ENCODE data around the gene PSME1.
A peak's percentile ranks its signal among the peaks of the same experiment; 100 is the strongest.

The PSME1 gene

DNA sequence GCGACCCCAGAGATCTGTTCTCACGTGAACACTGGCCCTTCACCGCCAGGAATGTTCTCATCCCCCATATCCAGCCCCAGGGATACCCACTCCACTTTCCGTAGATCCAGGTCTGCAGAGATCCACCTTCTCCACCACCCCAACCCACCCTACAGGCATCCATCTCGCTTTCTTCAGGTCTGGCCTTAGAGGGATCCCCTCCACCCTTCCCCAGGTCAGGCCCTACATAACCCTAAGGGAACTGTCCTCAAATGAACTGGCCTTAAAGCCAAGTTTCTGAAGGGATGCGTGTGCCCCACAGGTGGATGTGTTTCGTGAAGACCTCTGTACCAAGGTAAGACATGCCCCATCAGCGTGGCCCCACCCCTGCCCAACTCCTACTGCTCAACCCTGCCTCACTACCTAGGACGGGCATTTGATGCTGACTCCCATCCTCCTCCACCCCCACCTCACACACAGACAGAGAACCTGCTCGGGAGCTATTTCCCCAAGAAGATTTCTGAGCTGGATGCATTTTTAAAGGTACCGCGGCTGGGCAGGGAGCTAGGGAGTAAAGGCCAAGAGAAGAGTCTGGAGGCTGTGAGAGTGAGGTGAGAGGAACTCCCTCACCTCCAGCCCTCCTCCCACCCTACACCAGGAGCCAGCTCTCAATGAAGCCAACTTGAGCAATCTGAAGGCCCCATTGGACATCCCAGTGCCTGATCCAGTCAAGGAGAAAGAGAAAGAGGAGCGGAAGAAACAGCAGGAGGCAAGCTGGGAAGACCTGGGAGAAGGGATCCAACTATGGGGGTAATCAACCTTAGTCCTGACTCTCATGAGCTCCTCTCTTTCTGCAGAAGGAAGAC, 912 bp downstream of the PSME1 start:
- Histone ChIP-seq H3K79me2 (ENCODE audit: insufficient read depth, low read length) (peaks cover 53% of the 10 kb centered on the region), H3K27me3 (ENCODE audit: insufficient read depth, low read length, poor library complexity) (no peaks in the 10 kb centered on the region), H3K27ac (ENCODE audit: low read length) (peak overlapping the region; percentile 93), H3K9me3 (ENCODE audit: insufficient read depth, low read length, severe bottlenecking) (no peaks in the 10 kb centered on the region), H4K20me1 (ENCODE audit: insufficient read depth, low read length) (peaks cover 32% of the 10 kb centered on the region; the same call in 1 of the 2 replicates), H3K9ac (ENCODE audit: low read depth, low read length) (peak overlapping the region; percentile 100), H3K4me1 (ENCODE audit: insufficient read depth, low read length) (peaks cover 50% of the 10 kb centered on the region), H3K36me3 (ENCODE audit: insufficient read depth, low read length) (peaks cover 36% of the 10 kb centered on the region), H3K4me2 (ENCODE audit: insufficient read depth, low read length) (peak overlapping the region; percentile 74), H3K4me3 (ENCODE audit: low read depth in 1 of 2, low read length in 2 of 2) (peak overlapping the region; percentile 95 to 98), H2AFZ (ENCODE audit: low read depth, low read length) (peak overlapping the region; percentile 92; the same call in 1 of the 2 replicates)
- no peak for TF ChIP-seq EZH2 (IDR thresholded peaks at IDR 0.05; ENCODE audit: borderline replicate concordance, low read depth, low read length, severe bottlenecking)
- TF ChIP-seq, protein P1, sequence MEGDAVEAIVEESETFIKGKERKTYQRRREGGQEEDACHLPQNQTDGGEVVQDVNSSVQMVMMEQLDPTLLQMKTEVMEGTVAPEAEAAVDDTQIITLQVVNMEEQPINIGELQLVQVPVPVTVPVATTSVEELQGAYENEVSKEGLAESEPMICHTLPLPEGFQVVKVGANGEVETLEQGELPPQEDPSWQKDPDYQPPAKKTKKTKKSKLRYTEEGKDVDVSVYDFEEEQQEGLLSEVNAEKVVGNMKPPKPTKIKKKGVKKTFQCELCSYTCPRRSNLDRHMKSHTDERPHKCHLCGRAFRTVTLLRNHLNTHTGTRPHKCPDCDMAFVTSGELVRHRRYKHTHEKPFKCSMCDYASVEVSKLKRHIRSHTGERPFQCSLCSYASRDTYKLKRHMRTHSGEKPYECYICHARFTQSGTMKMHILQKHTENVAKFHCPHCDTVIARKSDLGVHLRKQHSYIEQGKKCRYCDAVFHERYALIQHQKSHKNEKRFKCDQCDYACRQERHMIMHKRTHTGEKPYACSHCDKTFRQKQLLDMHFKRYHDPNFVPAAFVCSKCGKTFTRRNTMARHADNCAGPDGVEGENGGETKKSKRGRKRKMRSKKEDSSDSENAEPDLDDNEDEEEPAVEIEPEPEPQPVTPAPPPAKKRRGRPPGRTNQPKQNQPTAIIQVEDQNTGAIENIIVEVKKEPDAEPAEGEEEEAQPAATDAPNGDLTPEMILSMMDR (IDR thresholded peaks at IDR 0.05; ENCODE audit: borderline replicate concordance, extremely low read depth, low read length, poor library complexity, severe bottlenecking): no peak
- DNase-seq: no peak
- ATAC-seq (ENCODE audit: insufficient read depth, low read depth): no peak

DNA sequence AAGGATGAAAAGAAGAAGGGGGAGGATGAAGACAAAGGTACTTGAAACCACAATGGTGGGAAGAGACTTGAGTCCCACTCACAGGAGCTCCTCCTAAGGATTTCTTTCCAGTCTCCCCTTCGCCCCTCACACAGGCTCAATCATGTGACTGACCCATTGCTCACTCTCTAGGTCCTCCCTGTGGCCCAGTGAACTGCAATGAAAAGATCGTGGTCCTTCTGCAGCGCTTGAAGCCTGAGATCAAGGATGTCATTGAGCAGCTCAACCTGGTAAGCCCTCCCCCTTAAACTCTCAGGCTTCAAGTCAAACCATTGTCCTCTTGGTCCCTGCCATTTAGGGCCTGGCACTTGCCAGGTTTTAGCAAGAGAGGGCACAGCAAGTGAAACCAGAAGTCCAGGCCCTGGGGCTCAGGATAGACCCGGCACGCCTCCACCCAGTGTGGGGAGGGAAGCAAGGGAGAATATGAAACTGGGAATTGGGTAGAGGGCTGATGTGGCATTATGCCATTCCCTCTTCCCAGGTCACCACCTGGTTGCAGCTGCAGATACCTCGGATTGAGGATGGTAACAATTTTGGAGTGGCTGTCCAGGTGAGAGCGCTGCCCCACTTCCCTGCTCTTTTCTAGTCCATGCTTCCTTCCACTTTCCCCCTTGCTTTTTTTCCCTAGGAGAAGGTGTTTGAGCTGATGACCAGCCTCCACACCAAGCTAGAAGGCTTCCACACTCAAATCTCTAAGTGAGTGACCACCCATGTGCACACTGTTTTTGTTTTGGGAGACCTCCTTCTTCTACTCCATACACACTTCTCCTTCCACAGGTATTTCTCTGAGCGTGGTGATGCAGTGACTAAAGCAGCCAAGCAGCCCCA, 1.8 kb downstream of the PSME1 start:
- H3K27ac ChIP-seq (ENCODE audit: low read length): peak overlapping the region; percentile 93
- peak overlapping the region in 1 of 2 experiments; percentile 95; a peak in 2 of 4 replicates for H3K4me3 ChIP-seq (ENCODE audit: low read depth in 1 of 2, low read length in 2 of 2)
- H4K20me1 ChIP-seq (ENCODE audit: insufficient read depth, low read length): peaks cover 32% of the 10 kb centered on the region; the same call in 1 of the 2 replicates
- H3K27me3 ChIP-seq (ENCODE audit: insufficient read depth, low read length, poor library complexity): no peaks in the 10 kb centered on the region
- H3K9me3 ChIP-seq (ENCODE audit: insufficient read depth, low read length, severe bottlenecking): no peaks in the 10 kb centered on the region
- H3K36me3 ChIP-seq (ENCODE audit: insufficient read depth, low read length): peaks cover 37% of the 10 kb centered on the region
- DNase-seq: no peak
- peaks cover 53% of the 10 kb centered on the region for H3K79me2 ChIP-seq (ENCODE audit: insufficient read depth, low read length)
- H3K9ac ChIP-seq (ENCODE audit: low read depth, low read length): peak overlapping the region; percentile 100; the same call in 1 of the 2 replicates
- peaks cover 59% of the 10 kb centered on the region for H3K4me1 ChIP-seq (ENCODE audit: insufficient read depth, low read length)
- TF ChIP-seq, protein P1 (IDR thresholded peaks at IDR 0.05; ENCODE audit: borderline replicate concordance, extremely low read depth, low read length, poor library complexity, severe bottlenecking): no peak
- TF ChIP-seq EZH2 (IDR thresholded peaks at IDR 0.05; ENCODE audit: borderline replicate concordance, low read depth, low read length, severe bottlenecking): no peak
- no peak overlapping the region for H2AFZ ChIP-seq (ENCODE audit: low read depth, low read length)
- no peak for ATAC-seq (ENCODE audit: insufficient read depth, low read depth)
- H3K4me2 ChIP-seq (ENCODE audit: insufficient read depth, low read length): peak overlapping the region; percentile 74

DNA sequence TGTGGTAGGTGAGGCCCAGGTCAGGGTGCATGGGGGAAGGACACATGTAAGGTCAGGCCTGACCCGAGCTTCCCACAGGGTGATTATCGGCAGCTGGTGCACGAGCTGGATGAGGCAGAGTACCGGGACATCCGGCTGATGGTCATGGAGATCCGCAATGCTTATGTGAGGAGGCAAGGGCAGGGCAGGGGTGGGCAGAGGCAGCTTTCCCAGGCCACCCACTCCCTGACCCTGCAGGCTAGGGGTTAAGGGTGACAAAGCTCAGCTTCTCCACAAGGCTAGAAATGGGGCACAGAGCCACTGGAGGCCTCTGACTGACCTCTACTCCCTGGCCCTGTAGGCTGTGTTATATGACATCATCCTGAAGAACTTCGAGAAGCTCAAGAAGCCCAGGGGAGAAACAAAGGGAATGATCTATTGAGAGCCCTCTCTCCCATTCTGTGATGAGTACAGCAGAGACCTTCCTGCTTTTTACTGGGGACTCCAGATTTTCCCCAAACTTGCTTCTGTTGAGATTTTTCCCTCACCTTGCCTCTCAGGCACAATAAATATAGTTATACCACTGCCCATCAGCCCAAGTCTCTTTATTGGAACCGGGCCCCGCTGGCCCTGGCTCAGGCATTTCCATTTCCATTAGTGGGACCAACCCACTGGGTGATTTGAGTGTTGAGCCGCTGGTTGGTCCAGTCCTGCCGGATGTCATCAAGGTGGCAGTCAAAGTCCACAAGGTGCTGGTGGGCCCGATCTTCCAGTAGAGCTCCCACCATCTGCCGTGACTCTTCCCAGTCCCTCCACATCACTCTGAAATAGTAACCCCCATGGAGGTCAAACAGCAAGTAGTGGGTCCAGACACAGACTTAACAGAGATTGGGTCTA, 2.6 kb downstream of the PSME1 start:
- H4K20me1 ChIP-seq (ENCODE audit: insufficient read depth, low read length): peaks cover 32% of the 10 kb centered on the region; the same call in 1 of the 2 replicates
- no peak for ATAC-seq (ENCODE audit: insufficient read depth, low read depth)
- peak overlapping the region; percentile 10; the same call in 1 of the 2 replicates for H3K9ac ChIP-seq (ENCODE audit: low read depth, low read length)
- no peak overlapping the region for H2AFZ ChIP-seq (ENCODE audit: low read depth, low read length)
- no peak for DNase-seq
- H3K4me2 ChIP-seq (ENCODE audit: insufficient read depth, low read length): peak overlapping the region; percentile 74; the same call in 1 of the 2 replicates
- peak overlapping the region in 1 of 2 experiments; percentile 95; a peak in 2 of 4 replicates for H3K4me3 ChIP-seq (ENCODE audit: low read depth in 1 of 2, low read length in 2 of 2)
- no peaks in the 10 kb centered on the region for H3K9me3 ChIP-seq (ENCODE audit: insufficient read depth, low read length, severe bottlenecking)
- peaks cover 54% of the 10 kb centered on the region for H3K79me2 ChIP-seq (ENCODE audit: insufficient read depth, low read length)
- no peak for TF ChIP-seq EZH2 (IDR thresholded peaks at IDR 0.05; ENCODE audit: borderline replicate concordance, low read depth, low read length, severe bottlenecking)
- H3K27ac ChIP-seq (ENCODE audit: low read length): no peak overlapping the region
- no peaks in the 10 kb centered on the region for H3K27me3 ChIP-seq (ENCODE audit: insufficient read depth, low read length, poor library complexity)
- H3K4me1 ChIP-seq (ENCODE audit: insufficient read depth, low read length): peaks cover 67% of the 10 kb centered on the region
- peaks cover 44% of the 10 kb centered on the region for H3K36me3 ChIP-seq (ENCODE audit: insufficient read depth, low read length)
